H1 (cell line): ENCODE results near the gene IL27RA.

ENCODE experiments used
- ASH2L ChIP-seq: fragments of 200-600, 300-600 bp; sonication (generic); IDR thresholded peaks from one replicate; pipeline ENCODE4 v1.7.1; 2017; ENCODE audit warnings: low read length
- EP300 ChIP-seq, 2 experiments: IDR thresholded peaks; 1 replicate in 1 of 2; 2 replicates in 1 of 2; pipeline ENCODE4 v1.6.1; 2011 to 2012; ENCODE audit warnings: low read depth in 2 of 2, low read length in 2 of 2, mild to moderate bottlenecking in 2 of 2, borderline replicate concordance in 1 of 2, inconsistent platforms in 1 of 2, moderate library complexity in 1 of 2
- POLR2A ChIP-seq, 2 experiments: IDR thresholded peaks; 1 replicate in 1 of 2; 2 replicates in 1 of 2; pipeline ENCODE4 v1.6.1; 2011; ENCODE audit warnings: low read depth in 2 of 2, low read length in 2 of 2, mild to moderate bottlenecking in 2 of 2; ENCODE audit errors: control extremely low read depth in 1 of 2
- TCF12 ChIP-seq: IDR thresholded peaks from 2 replicates; pipeline ENCODE4 v1.6.1; 2011; ENCODE audit warnings: low read depth, mild to moderate bottlenecking, low read length

GRCh38 chr19:14096272-14096992, 64.9 kb downstream of the IL27RA start:
- TF ChIP-seq ASH2L (no peak), EP300 (IDR thresholded peaks at IDR 0.05; ENCODE audit: borderline replicate concordance in 1 of 2, low read depth in 2 of 2, low read length in 2 of 2) (no peak), POLR2A (IDR thresholded peaks at IDR 0.05; ENCODE audit: control extremely low read depth in 1 of 2, low read depth in 2 of 2, low read length in 2 of 2) (no peak), TCF12 (no peak)
